ENCODE results near the gene PCNX1. TPM values are rescaled to one million over a fixed set of nuclear protein-coding genes. Genes with fewer than 3 reads are reported as not detected.
A peak's percentile ranks its signal among the peaks of the same experiment; 100 is the strongest.

The PCNX1 gene
- total RNA-seq, 1 donor from 2014 or later, result 37.9 TPM

DNA sequence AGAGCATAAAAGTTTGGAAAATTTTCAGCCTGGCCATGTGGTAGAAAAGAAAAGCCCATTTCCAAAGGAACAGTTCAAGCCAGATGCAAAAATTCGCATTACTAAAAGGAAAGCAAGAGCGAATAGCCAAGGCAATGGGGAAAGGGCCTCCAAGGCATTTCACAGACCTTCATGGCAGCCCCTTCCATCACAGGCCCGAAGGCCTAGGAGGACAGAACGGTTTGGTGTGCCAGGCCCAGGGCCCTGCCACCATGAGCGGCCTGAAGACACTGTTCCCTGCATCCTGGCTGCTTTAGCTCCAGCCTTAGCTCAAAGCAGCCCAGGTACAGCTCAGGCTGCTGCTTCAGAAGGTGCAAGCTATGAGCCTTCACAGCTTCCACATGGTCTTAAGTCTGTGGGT, 243.5 kb downstream of the PCNX1 start:
- TF ChIP-seq, protein P1, sequence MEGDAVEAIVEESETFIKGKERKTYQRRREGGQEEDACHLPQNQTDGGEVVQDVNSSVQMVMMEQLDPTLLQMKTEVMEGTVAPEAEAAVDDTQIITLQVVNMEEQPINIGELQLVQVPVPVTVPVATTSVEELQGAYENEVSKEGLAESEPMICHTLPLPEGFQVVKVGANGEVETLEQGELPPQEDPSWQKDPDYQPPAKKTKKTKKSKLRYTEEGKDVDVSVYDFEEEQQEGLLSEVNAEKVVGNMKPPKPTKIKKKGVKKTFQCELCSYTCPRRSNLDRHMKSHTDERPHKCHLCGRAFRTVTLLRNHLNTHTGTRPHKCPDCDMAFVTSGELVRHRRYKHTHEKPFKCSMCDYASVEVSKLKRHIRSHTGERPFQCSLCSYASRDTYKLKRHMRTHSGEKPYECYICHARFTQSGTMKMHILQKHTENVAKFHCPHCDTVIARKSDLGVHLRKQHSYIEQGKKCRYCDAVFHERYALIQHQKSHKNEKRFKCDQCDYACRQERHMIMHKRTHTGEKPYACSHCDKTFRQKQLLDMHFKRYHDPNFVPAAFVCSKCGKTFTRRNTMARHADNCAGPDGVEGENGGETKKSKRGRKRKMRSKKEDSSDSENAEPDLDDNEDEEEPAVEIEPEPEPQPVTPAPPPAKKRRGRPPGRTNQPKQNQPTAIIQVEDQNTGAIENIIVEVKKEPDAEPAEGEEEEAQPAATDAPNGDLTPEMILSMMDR (conservative IDR thresholded peaks at IDR 0.05), result no peak
- peaks cover 13% of the 10 kb centered on the region for H3K9me3 Mint-ChIP-seq
- H3K4me1 Mint-ChIP-seq (ENCODE audit: unreplicated experiment), result no peaks in the 10 kb centered on the region
- DNase-seq (ENCODE audit: extremely low spot score, unreplicated experiment), result no peak
- no peaks in the 10 kb centered on the region for H3K36me3 Mint-ChIP-seq
- H3K4me3 Mint-ChIP-seq, result no peak overlapping the region
- no peaks in the 10 kb centered on the region for H3K27me3 Mint-ChIP-seq
- H3K27ac Mint-ChIP-seq, result no peak overlapping the region

DNA sequence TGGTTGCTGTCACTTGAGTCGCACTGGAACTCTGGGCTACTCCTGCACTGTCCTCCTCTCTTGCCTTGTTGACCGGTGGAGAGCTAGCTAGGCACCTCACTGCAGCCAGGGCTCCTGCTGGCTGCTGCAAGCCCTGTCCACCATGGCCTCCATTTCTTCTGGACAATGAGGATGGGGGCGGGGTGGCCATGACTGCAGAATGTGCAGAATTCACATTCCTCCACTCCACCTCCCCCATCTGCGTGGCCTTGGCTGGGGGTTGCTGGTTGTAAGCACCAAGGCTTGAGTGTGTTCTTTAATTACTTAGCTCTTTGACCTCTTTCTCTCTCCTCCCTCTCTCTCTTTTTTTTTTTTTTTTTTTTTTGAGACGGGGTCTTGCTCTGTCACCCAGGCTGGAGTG, 248.5 kb downstream of the PCNX1 start:
- Mint-ChIP-seq H3K4me3 (no peak overlapping the region), H3K9me3 (no peaks in the 10 kb centered on the region), H3K4me1 (ENCODE audit: unreplicated experiment) (no peaks in the 10 kb centered on the region), H3K27me3 (no peaks in the 10 kb centered on the region), H3K36me3 (no peaks in the 10 kb centered on the region), H3K27ac (no peak overlapping the region)
- DNase-seq (ENCODE audit: extremely low spot score, unreplicated experiment), result no peak
- TF ChIP-seq, protein P1 (conservative IDR thresholded peaks at IDR 0.05), result no peak

GRCh38 chr14:71163050-71163841, 256.0 kb downstream of the PCNX1 start:
- Mint-ChIP-seq H3K9me3 (no peaks in the 10 kb centered on the region), H3K27me3 (no peaks in the 10 kb centered on the region), H3K27ac (peak overlapping the region; percentile 38), H3K36me3 (no peaks in the 10 kb centered on the region), H3K4me1 (ENCODE audit: unreplicated experiment) (peaks cover 8% of the 10 kb centered on the region), H3K4me3 (no peak overlapping the region)
- no peak for DNase-seq (ENCODE audit: extremely low spot score, unreplicated experiment)
- TF ChIP-seq, protein P1 (conservative IDR thresholded peaks at IDR 0.05), result no peak

- no peaks in the 10 kb centered on the region for H3K36me3 Mint-ChIP-seq
These were observed 256.8 kb downstream of the PCNX1 start for GRCh38 chr14:71163842-71164629.

More at GRCh38 chr14:71163842-71164629, 256.8 kb downstream of the PCNX1 start:
- TF ChIP-seq, protein P1 (conservative IDR thresholded peaks at IDR 0.05), result no peak
- H3K9me3 Mint-ChIP-seq, result peaks cover 3% of the 10 kb centered on the region
- H3K27me3 Mint-ChIP-seq, result no peaks in the 10 kb centered on the region
- peaks cover 8% of the 10 kb centered on the region for H3K4me1 Mint-ChIP-seq (ENCODE audit: unreplicated experiment)
- no peak overlapping the region for H3K27ac Mint-ChIP-seq
- no peak overlapping the region for H3K4me3 Mint-ChIP-seq
- no peak for DNase-seq (ENCODE audit: extremely low spot score, unreplicated experiment)

Other genes with a start within 250 kb of the PCNX1 start
- gene MAP3K9, start 97.9 kb upstream of the PCNX1 start, total RNA-seq (ENCODE audit: low replicate concordance), result 14.9 and 27.4 TPM in 2 replicates